Cardiac muscle cell (in vitro differentiated cells and primary cell): ENCODE data around the gene FOXF2. TPM values are rescaled to one million over a fixed set of nuclear protein-coding genes. Genes with fewer than 3 reads are reported as not detected.

Source experiments
- DNase-seq, 2 donors: peaks; one replicate each; pipeline versions ENCODE4 v3.0.0 to v3.0.0-alpha.2; 2010 to 2017; ENCODE audit warnings: low read depth in 1 of 2, low spot score in 1 of 2
- H3K27ac ChIP-seq: fragments of 200-600 bp; sonication (generic); 2 replicates; pipeline ENCODE4 v1.5.1; 2016
- H3K27me3 ChIP-seq: fragments of 200-600 bp; sonication (generic); 2 replicates; pipeline ENCODE4 v1.6.0; 2016; ENCODE audit warnings: control low read depth
- H3K36me3 ChIP-seq: fragments of 200-600 bp; sonication (generic); 2 replicates; pipeline ENCODE4 v1.5.1; 2016; ENCODE audit warnings: control low read depth
- H3K4me1 ChIP-seq: fragments of 200-600 bp; sonication (generic); 2 replicates; pipeline ENCODE4 v1.8.1; 2017; ENCODE audit warnings: low read depth, mild to moderate bottlenecking, mixed run types
- H3K4me3 ChIP-seq: fragments of 200-600 bp; sonication (generic); 2 replicates; pipeline ENCODE4 v1.5.1; 2016; ENCODE audit warnings: mild to moderate bottlenecking
- H3K9me3 ChIP-seq: fragments of 200-600 bp; sonication (generic); 2 replicates; pipeline ENCODE4 v1.5.1; 2017; ENCODE audit warnings: low read depth, mild to moderate bottlenecking, control low read depth
- CTCF ChIP-seq: IDR thresholded peaks from 2 replicates; pipeline ENCODE4 v1.5.1; 2012; ENCODE audit warnings: low read depth, mild to moderate bottlenecking, low read length
- polyA plus RNA-seq: library from polyadenylated mRNA; unstranded; fragments of >200 nt; fragmentation: Nextera tagmentation; extraction: Ambion mirVana; gene quantifications from 2 replicates; pipeline ENCODE4 v1.2.1, GENCODE V29; 2016
- total RNA-seq: library from RNA; depleted of rRNA; stranded (reverse); fragments of >200 nt; gene quantifications from 2 replicates; pipeline ENCODE4 v1.2.3, GENCODE V29; 2016

The FOXF2 gene
- total and polyA plus RNA-seq, 2 experiments from 2014 or later: 0.09 to 0.16 TPM

- DNase-seq: no peak
- peaks cover 8% of the 10 kb centered on the region for H3K4me1 ChIP-seq
- H3K9me3 ChIP-seq: no peaks in the 10 kb centered on the region
- no peak overlapping the region for H3K4me3 ChIP-seq
- TF ChIP-seq CTCF: no peak
- no peaks in the 10 kb centered on the region for H3K36me3 ChIP-seq
- no peak overlapping the region for H3K27ac ChIP-seq
- peaks cover 100% of the 10 kb centered on the region for H3K27me3 ChIP-seq
Observed at GRCh38 chr6:1382883-1383728, 6.3 kb upstream of the FOXF2 start.

- Histone ChIP-seq H3K4me1 (no peaks in the 10 kb centered on the region), H3K36me3 (no peaks in the 10 kb centered on the region), H3K9me3 (no peaks in the 10 kb centered on the region), H3K27ac (no peak overlapping the region), H3K4me3 (no peak overlapping the region), H3K27me3 (peaks cover 100% of the 10 kb centered on the region)
- no peak for TF ChIP-seq CTCF
- no peak for DNase-seq
Observed at GRCh38 chr6:1383729-1384548, 5.4 kb upstream of the FOXF2 start.

GRCh38 chr6:1384549-1385128 lies 4.7 kb upstream of the FOXF2 start:
- no peak for DNase-seq
- Histone ChIP-seq H3K36me3 (no peaks in the 10 kb centered on the region), H3K4me3 (no peak overlapping the region), H3K9me3 (no peaks in the 10 kb centered on the region), H3K4me1 (no peaks in the 10 kb centered on the region), H3K27me3 (peaks cover 100% of the 10 kb centered on the region), H3K27ac (no peak overlapping the region)
- TF ChIP-seq CTCF: no peak

- Histone ChIP-seq H3K27ac (no peak overlapping the region), H3K27me3 (peaks cover 100% of the 10 kb centered on the region), H3K9me3 (no peaks in the 10 kb centered on the region), H3K36me3 (no peaks in the 10 kb centered on the region), H3K4me3 (no peak overlapping the region), H3K4me1 (no peaks in the 10 kb centered on the region)
- no peak for TF ChIP-seq CTCF
- no peak for DNase-seq
Observed at GRCh38 chr6:1385129-1386037, 4.0 kb upstream of the FOXF2 start.
